Tracheal epithelial cell (primary cell): ENCODE measurements around the gene CEP19. TPM values are rescaled to one million over a fixed set of nuclear protein-coding genes. Genes with fewer than 3 reads are reported as not detected.

Source experiments
- total RNA-seq: library from RNA; depleted of rRNA; stranded (reverse); fragments of >200 nt; gene quantifications from 2 replicates; pipeline ENCODE4 v1.2.1, GENCODE V29; 2014

CEP19 gene
- 0.72 and 1.9 TPM in 2 replicates for total RNA-seq

GRCh38 chr3:196711838-196712513, at the start of gene CEP19, which contains the start of gene PIGX:
Gene CEP19 (minus strand): TSS chr3:196712250. CDS start chr3:196708657, 3,593 bp downstream.
Gene PIGX (plus strand): TSS chr3:196712377.

GRCh38 chr3:196739671-196740480, 27.8 kb upstream of the CEP19 start, which contains the start of gene PAK2:
Gene PAK2 (plus strand): TSS chr3:196739857. CDS start chr3:196782647, 42,790 bp downstream.

Other genes with a start within 250 kb of the CEP19 start
- gene RNF168, start 208.5 kb downstream of the CEP19 start, total RNA-seq, result 8.3 and 9.6 TPM in 2 replicates
- gene SMCO1, start 196.9 kb downstream of the CEP19 start, total RNA-seq, result 0.24 TPM in 1 of 2 replicates, not detected in the other
- gene WDR53, start 143.7 kb downstream of the CEP19 start, total RNA-seq, result 6.4 and 8.2 TPM in 2 replicates
- gene FBXO45, start 143.6 kb downstream of the CEP19 start, total RNA-seq, result 21.1 and 21.9 TPM in 2 replicates
- under 0.01 TPM in 1 of 2 replicates, not detected in the other for gene NRROS, start 72.6 kb downstream of the CEP19 start, total RNA-seq
- gene PIGX, start 127 bp upstream of the CEP19 start, total RNA-seq, result 21.0 and 27.5 TPM in 2 replicates
- gene PAK2, start 27.6 kb upstream of the CEP19 start, total RNA-seq, result 36.4 and 42.9 TPM in 2 replicates
- 36.1 and 39.9 TPM in 2 replicates for gene SENP5, start 155.7 kb upstream of the CEP19 start, total RNA-seq
- 57.8 and 74.8 TPM in 2 replicates for gene NCBP2, start 230.3 kb upstream of the CEP19 start, total RNA-seq